H1 (cell line): ENCODE data around the gene ERP44. TPM values are rescaled to one million over a fixed set of nuclear protein-coding genes. Genes with fewer than 3 reads are reported as not detected.
"Not testable (repeated sequence)": the region's sequence is repeated elsewhere in the genome, so short reads cannot be mapped to it uniquely, and the experiment has no call there.

Experiments used
- CTCF ChIA-PET: fragments of 300-600 bp; sonication (Branson Sonifier 250); formaldehyde crosslinking; loops from one replicate; lab custom pipeline; 2021; ENCODE audit not compliant: partially characterized antibody; lab: Charles Lee
- POLR2A ChIA-PET: fragments of 300-600 bp; sonication (Branson Sonifier 250); formaldehyde crosslinking; loops from one replicate; lab custom pipeline; 2021; ENCODE audit warnings: inconsistent platforms; ENCODE audit not compliant: partially characterized antibody; lab: Charles Lee
- DNase-seq, 2 experiments: peaks; one replicate each; pipeline versions ENCODE4 v3.0.0 to v3.0.0-alpha.2; 2010 to 2022; ENCODE audit warnings: low spot score in 2 of 2, low read depth in 1 of 2, mixed read lengths in 1 of 2
- FAIRE-seq: peaks from 2 replicates; lab custom pipeline; 2011; peaks lifted over from hg19 to GRCh38; lab: Jason Lieb, UNC
- H2AFZ ChIP-seq: 2 replicates; pipeline ENCODE4 v1.8.1; 2012; ENCODE audit warnings: low read length, inconsistent platforms
- H2AK5ac ChIP-seq: 2 replicates; pipeline ENCODE4 v1.6.1; 2013; ENCODE audit warnings: low read depth, low read length
- H2BK120ac ChIP-seq: replicated peaks from 2 replicates; pipeline ENCODE3; 2013; ENCODE audit warnings: low read depth, low read length, inconsistent platforms
- H2BK12ac ChIP-seq: 2 replicates; pipeline ENCODE4 v1.6.1; 2013; ENCODE audit warnings: low read depth, low read length
- H2BK15ac ChIP-seq: 2 replicates; pipeline ENCODE4 v1.6.1; 2013; ENCODE audit warnings: low read length
- H2BK20ac ChIP-seq: 2 replicates; pipeline ENCODE4 v1.6.1; 2013; ENCODE audit warnings: low read length
- H2BK5ac ChIP-seq: 2 replicates; pipeline ENCODE4 v1.6.1; 2013; ENCODE audit warnings: low read depth, low read length
- H3K14ac ChIP-seq: 2 replicates; pipeline ENCODE4 v1.6.1; 2013; ENCODE audit warnings: inconsistent platforms; ENCODE audit not compliant: insufficient read length
- H3K18ac ChIP-seq: 2 replicates; pipeline ENCODE4 v1.6.1; 2013; ENCODE audit warnings: low read length; ENCODE audit errors: extremely low read depth
- H3K23ac ChIP-seq: 2 replicates; pipeline ENCODE4 v1.6.1; 2013; ENCODE audit warnings: inconsistent platforms; ENCODE audit not compliant: insufficient read length
- H3K23me2 ChIP-seq: 2 replicates; pipeline ENCODE4 v1.6.1; 2013; ENCODE audit warnings: low read depth, low read length
- H3K27ac ChIP-seq: 2 replicates; pipeline ENCODE4 v1.6.1; 2011; ENCODE audit warnings: low read depth, low read length, inconsistent platforms
- H3K27me3 ChIP-seq, 4 experiments: replicated peaks in 1 of 4; 1 replicate in 1 of 4; 2 replicates in 3 of 4; pipeline versions ENCODE4 v1.6.1 to v1.8.1; 2011 to 2013; ENCODE audit warnings: low read length in 3 of 4, mild to moderate bottlenecking in 3 of 4, inconsistent platforms in 2 of 4, mixed read lengths in 2 of 4, moderate library complexity in 1 of 4; ENCODE audit not compliant: control insufficient read depth in 3 of 4, insufficient read depth in 3 of 4; ENCODE audit errors: extremely low read depth in 1 of 4
- H3K36me3 ChIP-seq, 4 experiments: 2 replicates each; pipeline versions ENCODE4 v1.6.1 to v1.8.1; 2011 to 2013; ENCODE audit warnings: mild to moderate bottlenecking in 4 of 4, low read length in 3 of 4, moderate library complexity in 2 of 4, control low read depth in 1 of 4, inconsistent platforms in 1 of 4; ENCODE audit not compliant: insufficient read depth in 4 of 4, control insufficient read depth in 2 of 4
- H3K4ac ChIP-seq: replicated peaks from 2 replicates; pipeline ENCODE3; 2013; ENCODE audit warnings: low read length, low read depth, mixed read lengths, inconsistent platforms; ENCODE audit not compliant: insufficient read length
- H3K4me1 ChIP-seq, 4 experiments: replicated peaks in 1 of 4; 1 replicate in 1 of 4; 2 replicates in 3 of 4; pipeline versions ENCODE4 v1.6.1 to v1.8.1; 2011 to 2013; ENCODE audit warnings: low read length in 3 of 4, inconsistent platforms in 2 of 4, mixed read lengths in 1 of 4; ENCODE audit not compliant: insufficient read depth in 4 of 4, control insufficient read depth in 3 of 4
- H3K4me2 ChIP-seq, 2 experiments: 2 replicates each; pipeline versions ENCODE4 v1.6.1 to v1.8.1; 2011 to 2013; ENCODE audit warnings: low read depth in 2 of 2, low read length in 2 of 2, control low read depth in 1 of 2, inconsistent platforms in 1 of 2, mild to moderate bottlenecking in 1 of 2; ENCODE audit not compliant: insufficient read depth in 1 of 2
- H3K4me3 ChIP-seq, 4 experiments: fragments of 200-600, 300-600 bp in 1 of 4; sonication (generic), shearing (Covaris generic), sonication (Bioruptor Twin) in 1 of 4; 2 replicates each; pipeline versions ENCODE4 v1.5.1 to v1.8.1; 2011 to 2016; ENCODE audit warnings: low read length in 4 of 4, low read depth in 3 of 4, control low read depth in 2 of 4, inconsistent platforms in 2 of 4, mild to moderate bottlenecking in 2 of 4, mixed read lengths in 1 of 4, moderate library complexity in 1 of 4; ENCODE audit not compliant: insufficient read depth in 2 of 4; ENCODE audit errors: extremely low read depth in 1 of 4
- H3K56ac ChIP-seq: replicated peaks from 2 replicates; pipeline ENCODE3; 2013; ENCODE audit warnings: low read depth, mild to moderate bottlenecking, mixed read lengths, low read length, inconsistent platforms; ENCODE audit not compliant: insufficient read length
- H3K79me1 ChIP-seq: 2 replicates; pipeline ENCODE4 v1.6.1; 2013; ENCODE audit warnings: low read depth, low read length, control low read depth
- H3K79me2 ChIP-seq, 2 experiments: 2 replicates each; pipeline versions ENCODE4 v1.6.1 to v1.8.1; 2012 to 2013; ENCODE audit warnings: low read length in 2 of 2, mild to moderate bottlenecking in 2 of 2, inconsistent platforms in 1 of 2; ENCODE audit not compliant: insufficient read depth in 2 of 2, control insufficient read depth in 1 of 2
- H3K9ac ChIP-seq, 4 experiments: replicated peaks in 1 of 4; 1 replicate in 1 of 4; 2 replicates in 3 of 4; pipeline versions ENCODE4 v1.6.1 to v1.8.1; 2011 to 2013; ENCODE audit warnings: low read depth in 3 of 4, low read length in 3 of 4, control low read depth in 2 of 4, mild to moderate bottlenecking in 2 of 4, moderate library complexity in 2 of 4, inconsistent platforms in 1 of 4; ENCODE audit errors: extremely low read depth in 1 of 4
- H3K9me3 ChIP-seq, 2 experiments: 2 replicates each; pipeline versions ENCODE4 v1.6.1 to v1.8.1; 2012 to 2013; ENCODE audit warnings: mild to moderate bottlenecking in 2 of 2, moderate library complexity in 2 of 2, control low read depth in 1 of 2, inconsistent platforms in 1 of 2, low read depth in 1 of 2, low read length in 1 of 2, mixed read lengths in 1 of 2; ENCODE audit not compliant: insufficient read depth in 2 of 2
- H4K20me1 ChIP-seq, 2 experiments: replicated peaks in 1 of 2; 2 replicates each; pipeline versions ENCODE3 to v1.8.1; 2011 to 2013; ENCODE audit warnings: inconsistent platforms in 2 of 2, low read length in 2 of 2, mild to moderate bottlenecking in 1 of 2; ENCODE audit not compliant: insufficient read depth in 2 of 2, control insufficient read depth in 1 of 2
- H4K5ac ChIP-seq: 2 replicates; pipeline ENCODE4 v1.6.1; 2013; ENCODE audit warnings: low read length, low read depth, mixed read lengths, inconsistent platforms; ENCODE audit not compliant: insufficient read length
- H4K8ac ChIP-seq: 2 replicates; pipeline ENCODE4 v1.8.0; 2013; ENCODE audit warnings: mild to moderate bottlenecking, moderate library complexity, low read length, inconsistent platforms; ENCODE audit not compliant: insufficient read depth; ENCODE audit errors: extremely low read depth
- H4K91ac ChIP-seq: replicated peaks from 2 replicates; pipeline ENCODE3; 2013; ENCODE audit warnings: low read length, mixed read lengths, inconsistent platforms; ENCODE audit not compliant: insufficient read length
- WGBS, 2 experiments: shearing (Covaris generic) in 1 of 2; methylation state at CpG; one replicate each; pipeline versions ENCODE4 v1.1.6 to v1.1.7; 2013 to 2015; ENCODE audit warnings: low lambda C conversion rate in 2 of 2, mixed read lengths in 2 of 2, inconsistent platforms in 1 of 2, low coverage in 1 of 2, missing lambda C conversion rate in 1 of 2; ENCODE audit not compliant: insufficient replicate concordance in 2 of 2, insufficient coverage in 1 of 2, insufficient read length in 1 of 2; ENCODE audit errors: extremely low coverage in 1 of 2, missing lambda C conversion rate in 1 of 2; 5-methylcytosine and 5-hydroxymethylcytosine counted together
- polyA plus RNA-seq, 7 experiments: library from polyadenylated mRNA; depleted of rRNA in 3 of 7; stranded (reverse) in 5 of 7; unstranded in 2 of 7; fragments of >200 nt in 5 of 7; fragments of 200-250 nt in 2 of 7; gene quantifications; 1 replicate in 5 of 7; 2 replicates in 1 of 7; 4 replicates in 1 of 7; pipeline versions ENCODE4 v1.2.1 to v1.2.3, GENCODE V29; 2011 to 2013; ENCODE audit warnings: missing spikeins in 2 of 7, mixed read lengths in 2 of 7
- total RNA-seq: library from RNA; stranded (reverse); fragmentation: NEBNext Ultra II Directional; extraction: Animal tissue kit (Norgen Biotek cat#: 25700); gene quantifications from 2 replicates; pipeline ENCODE4 v1.2.1, GENCODE V29; 2021

The ERP44 gene
- total and polyA plus RNA-seq, 2 of the 8 experiments (the other 6 are each of a cell fraction or from before 2014, with no cell fraction given) = 5.7 to 15.6 TPM

- peak overlapping the region; percentile 77; the same call in 1 of the 2 replicates for H2BK5ac ChIP-seq
- H4K20me1 ChIP-seq, H3K18ac ChIP-seq, H4K8ac ChIP-seq, H4K91ac ChIP-seq, H2BK20ac ChIP-seq, H3K9me3 ChIP-seq, FAIRE-seq, H3K14ac ChIP-seq, H2BK120ac ChIP-seq, H3K27me3 ChIP-seq, H3K56ac ChIP-seq, H3K79me1 ChIP-seq, H3K4ac ChIP-seq, H2AFZ ChIP-seq, H2BK12ac ChIP-seq, H4K5ac ChIP-seq, H3K23me2 ChIP-seq, H2AK5ac ChIP-seq, H3K23ac ChIP-seq, CTCF ChIA-PET, H2BK15ac ChIP-seq: not testable (repeated sequence)
- 5% methylated on average over 8 of the region's 8 CpGs; no CpG with 5 or more reads in 1 of the 2 experiments for WGBS, 2 experiments
- POLR2A ChIA-PET = interaction anchor here (0.6 to 1.4 kb wide), 4 partner anchors 9 to 152 kb away, joined by 3 to 6 read pairs (median 4); no protein-coding TSS in a partner anchor
- 0 out of 2 replicates have a peak overlapping the region, but pooled peaks have one; percentile 10 for H3K27ac ChIP-seq
- H3K79me2 ChIP-seq = peaks cover 0 to 50% of the 10 kb centered on the region in 2 experiments; a peak in 2 of 4 replicates
- peak overlapping the region; percentile 44 to 76 (median 60) for H3K4me3 ChIP-seq
- peak in 1 of 2 experiments; percentile 58 for DNase-seq
- H3K4me2 ChIP-seq = peak overlapping the region; percentile 67 to 83
- peaks cover 0 to 32% (median 8%) of the 10 kb centered on the region in 4 experiments; a peak in 4 of 8 replicates for H3K36me3 ChIP-seq
- H3K9ac ChIP-seq = peak overlapping the region in 2 of 4 experiments; percentile 3 to 29; a peak in 3 of 7 replicates
- H3K4me1 ChIP-seq = peaks cover 0 to 17% (median 4%) of the 10 kb centered on the region in 4 experiments; a peak in 5 of 7 replicates
These were observed 47.2 kb upstream of the ERP44 start for GRCh38 chr9:100145976-100146375.
